ENCODE measurements around the gene PRPF40B. TPM values are rescaled to one million over a fixed set of nuclear protein-coding genes. Genes with fewer than 3 reads are reported as not detected.

The PRPF40B gene
- polyA plus RNA-seq, 1 experiment, result 15.0 TPM

DNA sequence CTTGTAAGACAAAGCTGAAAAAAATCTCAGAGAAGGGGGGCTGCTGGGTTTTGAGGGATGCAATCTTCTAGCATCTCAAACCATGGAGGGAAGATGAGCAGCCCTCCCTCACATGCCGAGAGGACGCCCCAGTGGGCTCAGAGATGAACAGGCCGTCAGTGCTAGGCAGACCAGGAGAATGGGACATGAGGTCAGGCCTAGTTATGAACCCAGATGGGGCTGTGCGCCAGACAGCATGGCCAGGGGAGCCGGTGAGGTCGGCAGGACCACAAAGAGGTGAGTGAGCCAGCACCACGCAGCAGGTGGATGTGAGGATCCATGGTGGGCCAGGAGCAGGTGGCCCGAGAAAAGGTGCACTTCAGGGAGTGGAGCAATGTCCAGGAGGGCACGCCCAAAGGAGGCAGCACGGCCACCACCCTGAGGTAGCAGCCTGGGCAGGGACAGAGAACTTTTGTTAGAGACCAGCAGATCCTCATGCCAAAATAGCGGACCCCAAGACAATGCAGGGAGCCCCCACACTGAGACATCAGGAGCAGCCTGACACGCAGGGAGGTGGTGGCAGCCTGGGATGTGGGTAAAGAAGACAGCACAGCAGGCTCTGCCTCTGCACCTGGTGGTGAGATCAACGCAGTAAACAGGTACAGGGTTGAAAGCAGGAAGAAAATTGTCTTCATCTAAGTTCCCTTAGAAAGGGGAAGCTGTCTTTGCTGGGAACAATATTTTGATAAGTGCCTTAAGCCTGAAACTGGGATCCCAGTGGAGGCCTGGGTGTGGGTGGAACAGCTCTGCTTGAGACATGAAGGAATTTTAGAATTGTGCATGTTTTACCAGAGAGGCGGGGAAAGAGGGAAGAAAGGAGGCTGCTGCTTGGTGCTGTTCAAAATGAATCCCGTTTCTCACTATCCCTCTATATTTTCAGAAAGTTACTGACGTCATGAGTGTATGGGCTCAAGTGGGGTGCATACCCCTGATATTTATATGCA is 37.6 kb upstream of the PRPF40B start:
- DNase-seq (ENCODE audit: low read depth), result no peak
- H3K4me3 ChIP-seq (ENCODE audit: low read depth, low read length), result no peak overlapping the region
- POLR2A ChIA-PET, result no interaction called here
- H3K27me3 ChIP-seq (ENCODE audit: control insufficient read depth, insufficient read depth, low read length), result no peaks in the 10 kb centered on the region
- CTCF ChIA-PET, result interaction anchor here (1.0 to 1.1 kb wide), 2 partner anchors 21 to 47 kb away, joined by 3 read pairs; no protein-coding TSS in a partner anchor
- TF ChIP-seq, protein P1, sequence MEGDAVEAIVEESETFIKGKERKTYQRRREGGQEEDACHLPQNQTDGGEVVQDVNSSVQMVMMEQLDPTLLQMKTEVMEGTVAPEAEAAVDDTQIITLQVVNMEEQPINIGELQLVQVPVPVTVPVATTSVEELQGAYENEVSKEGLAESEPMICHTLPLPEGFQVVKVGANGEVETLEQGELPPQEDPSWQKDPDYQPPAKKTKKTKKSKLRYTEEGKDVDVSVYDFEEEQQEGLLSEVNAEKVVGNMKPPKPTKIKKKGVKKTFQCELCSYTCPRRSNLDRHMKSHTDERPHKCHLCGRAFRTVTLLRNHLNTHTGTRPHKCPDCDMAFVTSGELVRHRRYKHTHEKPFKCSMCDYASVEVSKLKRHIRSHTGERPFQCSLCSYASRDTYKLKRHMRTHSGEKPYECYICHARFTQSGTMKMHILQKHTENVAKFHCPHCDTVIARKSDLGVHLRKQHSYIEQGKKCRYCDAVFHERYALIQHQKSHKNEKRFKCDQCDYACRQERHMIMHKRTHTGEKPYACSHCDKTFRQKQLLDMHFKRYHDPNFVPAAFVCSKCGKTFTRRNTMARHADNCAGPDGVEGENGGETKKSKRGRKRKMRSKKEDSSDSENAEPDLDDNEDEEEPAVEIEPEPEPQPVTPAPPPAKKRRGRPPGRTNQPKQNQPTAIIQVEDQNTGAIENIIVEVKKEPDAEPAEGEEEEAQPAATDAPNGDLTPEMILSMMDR (IDR thresholded peaks at IDR 0.05; ENCODE audit: insufficient read depth, low read depth, low read length), result no peak
- peaks cover 7% of the 10 kb centered on the region for H3K36me3 ChIP-seq (ENCODE audit: control insufficient read depth, insufficient read depth, low read length)

DNA sequence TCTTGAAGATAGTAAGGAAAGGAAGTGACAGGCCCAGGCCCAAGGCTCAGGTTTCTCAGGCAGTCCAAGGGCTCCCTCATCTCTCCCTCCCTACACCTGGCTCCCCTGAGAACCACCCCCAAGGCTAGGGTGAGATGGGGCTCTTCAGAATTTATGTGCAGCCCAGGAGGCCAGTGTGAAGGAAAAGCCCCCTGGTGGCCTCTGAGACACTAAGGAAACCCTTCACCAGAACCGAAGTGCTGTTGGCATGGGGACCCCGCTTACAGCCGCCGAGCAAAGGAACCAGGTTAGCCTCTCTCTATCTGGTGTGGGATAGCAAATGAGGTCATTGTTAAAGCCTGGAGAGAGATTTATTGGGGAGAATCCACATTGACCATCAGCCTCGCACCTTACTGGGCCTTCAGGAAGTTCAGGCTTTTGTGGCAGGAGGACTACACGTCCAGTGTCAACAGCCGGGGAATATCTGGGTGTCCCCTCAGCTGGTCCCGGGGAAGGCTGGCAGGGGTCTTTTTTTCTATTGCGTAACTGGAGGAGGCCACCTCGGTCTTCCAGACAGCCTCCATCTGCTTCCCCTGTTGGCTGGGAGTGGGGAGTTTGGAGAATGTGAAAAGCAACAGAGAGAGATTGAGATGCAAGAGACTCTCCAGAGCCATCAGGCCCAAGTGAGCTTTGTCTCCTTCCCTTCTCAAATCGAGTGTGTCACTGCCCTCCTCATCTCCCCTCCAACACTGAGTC is 36.0 kb upstream of the PRPF40B start:
- ChIA-PET CTCF (interaction anchor here (0.6 to 1.0 kb wide), 3 partner anchors 8 to 352 kb away, joined by 3 read pairs; no protein-coding TSS in a partner anchor), POLR2A (no interaction called here)
- no peak overlapping the region for H3K4me3 ChIP-seq (ENCODE audit: low read depth, low read length)
- H3K36me3 ChIP-seq (ENCODE audit: control insufficient read depth, insufficient read depth, low read length), result peaks cover 6% of the 10 kb centered on the region
- no peaks in the 10 kb centered on the region for H3K27me3 ChIP-seq (ENCODE audit: control insufficient read depth, insufficient read depth, low read length)
- TF ChIP-seq, protein P1 (IDR thresholded peaks at IDR 0.05; ENCODE audit: insufficient read depth, low read depth, low read length), result no peak
- no peak for DNase-seq (ENCODE audit: low read depth)

DNA sequence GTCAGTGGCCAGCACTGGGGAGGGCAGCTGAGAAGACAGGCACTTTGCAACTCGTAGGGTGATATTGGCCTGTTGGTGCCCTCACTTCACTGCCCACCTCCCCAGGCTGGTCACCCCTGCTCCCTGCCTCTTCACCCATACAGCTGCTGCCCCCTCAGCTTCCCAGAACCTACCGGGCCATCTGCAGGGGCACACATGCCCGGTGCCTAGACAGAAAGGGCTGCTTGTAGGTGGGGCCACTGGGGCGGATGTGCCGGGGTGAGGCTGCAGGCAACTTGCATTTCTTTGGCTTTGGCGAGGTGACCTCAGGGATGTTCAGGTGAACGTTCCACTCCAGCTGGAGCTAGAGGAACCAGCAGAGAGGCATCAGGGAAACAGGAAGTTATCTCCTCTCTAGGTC is 35.1 kb upstream of the PRPF40B start:
- Histone ChIP-seq H3K4me3 (ENCODE audit: low read depth, low read length) (no peak overlapping the region), H3K36me3 (ENCODE audit: control insufficient read depth, insufficient read depth, low read length) (peaks cover 6% of the 10 kb centered on the region), H3K27me3 (ENCODE audit: control insufficient read depth, insufficient read depth, low read length) (no peaks in the 10 kb centered on the region)
- ChIA-PET POLR2A (no interaction called here), CTCF (interaction anchor here (0.6 to 1.6 kb wide), 3 partner anchors 8 to 367 kb away, joined by 3 to 6 read pairs (median 3); no protein-coding TSS in a partner anchor)
- no peak for DNase-seq (ENCODE audit: low read depth)
- TF ChIP-seq, protein P1 (IDR thresholded peaks at IDR 0.05; ENCODE audit: insufficient read depth, low read depth, low read length), result no peak

DNA sequence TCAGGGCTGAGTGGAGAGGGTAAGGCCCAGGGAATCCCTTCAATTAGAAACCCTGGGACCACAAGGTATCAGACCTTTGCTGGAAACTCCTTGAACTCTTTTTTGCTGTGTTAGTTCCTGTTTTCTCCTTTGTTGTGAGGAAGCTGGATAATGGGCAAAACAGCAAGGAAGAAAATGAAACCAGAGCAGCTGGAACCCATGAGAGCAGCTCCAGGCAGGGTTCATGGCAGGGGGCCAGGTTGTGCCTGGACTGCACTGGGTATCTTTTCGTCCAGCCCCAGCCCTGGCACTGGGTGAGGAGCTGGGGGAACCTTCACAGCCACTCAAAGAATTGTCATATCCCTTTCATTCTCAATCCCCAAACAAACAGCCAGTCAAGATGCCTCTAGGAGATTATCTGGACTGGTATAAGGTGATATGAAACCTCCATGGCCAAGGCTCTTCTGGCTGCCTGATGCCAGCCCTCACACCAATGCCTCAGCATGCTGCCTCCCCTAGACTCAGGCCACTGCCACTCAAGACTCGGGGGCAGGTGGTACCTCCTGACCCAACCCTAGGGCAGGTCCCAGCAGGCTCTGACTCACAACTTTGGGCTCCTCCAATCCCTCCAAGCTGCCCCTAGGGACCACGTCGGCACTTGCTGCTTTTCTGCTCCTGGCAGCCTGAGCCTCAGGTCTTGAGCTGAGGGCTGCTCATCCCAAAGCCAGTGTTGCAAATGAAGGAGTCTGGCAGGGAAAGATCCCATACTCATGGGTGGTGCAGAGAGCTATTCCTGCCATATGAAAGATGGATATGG is 34.4 kb upstream of the PRPF40B start:
- TF ChIP-seq, protein P1 (IDR thresholded peaks at IDR 0.05; ENCODE audit: insufficient read depth, low read depth, low read length), result no peak
- CTCF ChIA-PET, result interaction anchor here (0.6 to 1.6 kb wide), 5 partner anchors 9 to 366 kb away, joined by 3 to 6 read pairs (median 3); no protein-coding TSS in a partner anchor

More for the DNA sequence above, 34.4 kb upstream of the PRPF40B start:
- H3K4me3 ChIP-seq (ENCODE audit: low read depth, low read length), result no peak overlapping the region
- POLR2A ChIA-PET, result no interaction called here
- no peak for DNase-seq (ENCODE audit: low read depth)
- peaks cover 6% of the 10 kb centered on the region for H3K36me3 ChIP-seq (ENCODE audit: control insufficient read depth, insufficient read depth, low read length)
- H3K27me3 ChIP-seq (ENCODE audit: control insufficient read depth, insufficient read depth, low read length), result no peaks in the 10 kb centered on the region

Data from BJ (cell line).